ENCODE measurements around the gene SHC3.

SHC3 gene

GRCh38 chr9:89059925-89060506 lies 118.6 kb downstream of the SHC3 start:
- Histone ChIP-seq H3K27ac (ENCODE audit: low read length) (no peak overlapping the region), H3K36me3 (ENCODE audit: control insufficient read depth, insufficient read depth, low read length) (no peaks in the 10 kb centered on the region), H3K4me3 (ENCODE audit: low read length) (no peak overlapping the region), H3K4me1 (ENCODE audit: control insufficient read depth, insufficient read depth, low read length) (no peaks in the 10 kb centered on the region), H3K27me3 (ENCODE audit: control insufficient read depth, insufficient read depth, low read length) (no peaks in the 10 kb centered on the region), H3K9me3 (ENCODE audit: control insufficient read depth, insufficient read depth, low read length) (no peaks in the 10 kb centered on the region)
- DNase-seq (ENCODE audit: low read depth, low spot score): no peak
- 100% methylated on average over 6 of the region's 15 CpGs for WGBS (ENCODE audit: insufficient coverage, insufficient read length)

- Histone ChIP-seq H3K36me3 (ENCODE audit: control insufficient read depth, insufficient read depth, low read length) (no peaks in the 10 kb centered on the region), H3K4me3 (ENCODE audit: low read length) (no peak overlapping the region), H3K27ac (ENCODE audit: low read length) (no peak overlapping the region), H3K9me3 (ENCODE audit: control insufficient read depth, insufficient read depth, low read length) (no peaks in the 10 kb centered on the region), H3K4me1 (ENCODE audit: control insufficient read depth, insufficient read depth, low read length) (no peaks in the 10 kb centered on the region), H3K27me3 (ENCODE audit: control insufficient read depth, insufficient read depth, low read length) (no peaks in the 10 kb centered on the region)
- 100% methylated on average over 6 of the region's 12 CpGs for WGBS (ENCODE audit: insufficient coverage, insufficient read length)
- no peak for DNase-seq (ENCODE audit: low read depth, low spot score)
Observed at GRCh38 chr9:89058906-89059305, 119.7 kb downstream of the SHC3 start.

- H3K27ac ChIP-seq (ENCODE audit: low read length): no peak overlapping the region
- WGBS (ENCODE audit: insufficient coverage, insufficient read length): no CpG with 5 or more reads among the region's 8 CpGs
- DNase-seq (ENCODE audit: low read depth, low spot score): no peak
Observed at GRCh38 chr9:89054865-89055495, 123.6 kb downstream of the SHC3 start.

GRCh38 chr9:89053301-89053700 lies 125.3 kb downstream of the SHC3 start:
- Histone ChIP-seq H3K9me3 (ENCODE audit: control insufficient read depth, insufficient read depth, low read length) (no peaks in the 10 kb centered on the region), H3K27me3 (ENCODE audit: control insufficient read depth, insufficient read depth, low read length) (no peaks in the 10 kb centered on the region), H3K4me3 (ENCODE audit: low read length) (no peak overlapping the region), H3K27ac (ENCODE audit: low read length) (no peak overlapping the region), H3K4me1 (ENCODE audit: control insufficient read depth, insufficient read depth, low read length) (no peaks in the 10 kb centered on the region), H3K36me3 (ENCODE audit: control insufficient read depth, insufficient read depth, low read length) (no peaks in the 10 kb centered on the region)
- WGBS (ENCODE audit: insufficient coverage, insufficient read length): no CpG with 5 or more reads among the region's 5 CpGs
- no peak for DNase-seq (ENCODE audit: low read depth, low spot score)

More at GRCh38 chr9:89054865-89055495, 123.6 kb downstream of the SHC3 start:
- Histone ChIP-seq H3K27me3 (ENCODE audit: control insufficient read depth, insufficient read depth, low read length) (no peaks in the 10 kb centered on the region), H3K9me3 (ENCODE audit: control insufficient read depth, insufficient read depth, low read length) (no peaks in the 10 kb centered on the region), H3K4me1 (ENCODE audit: control insufficient read depth, insufficient read depth, low read length) (no peaks in the 10 kb centered on the region), H3K4me3 (ENCODE audit: low read length) (no peak overlapping the region), H3K36me3 (ENCODE audit: control insufficient read depth, insufficient read depth, low read length) (no peaks in the 10 kb centered on the region)

- no peak overlapping the region for H3K27ac ChIP-seq (ENCODE audit: low read length)
- no peaks in the 10 kb centered on the region for H3K27me3 ChIP-seq (ENCODE audit: control insufficient read depth, insufficient read depth, low read length)
- no peak overlapping the region for H3K4me3 ChIP-seq (ENCODE audit: low read length)
- DNase-seq (ENCODE audit: low read depth, low spot score): no peak
- no peaks in the 10 kb centered on the region for H3K9me3 ChIP-seq (ENCODE audit: control insufficient read depth, insufficient read depth, low read length)
- WGBS (ENCODE audit: insufficient coverage, insufficient read length): no CpG with 5 or more reads among the region's 6 CpGs
- no peaks in the 10 kb centered on the region for H3K4me1 ChIP-seq (ENCODE audit: control insufficient read depth, insufficient read depth, low read length)
- H3K36me3 ChIP-seq (ENCODE audit: control insufficient read depth, insufficient read depth, low read length): no peaks in the 10 kb centered on the region
Observed at GRCh38 chr9:89052470-89053097, 126.0 kb downstream of the SHC3 start.

- no peak for DNase-seq (ENCODE audit: low read depth, low spot score)
- Histone ChIP-seq H3K27ac (ENCODE audit: low read length) (no peak overlapping the region), H3K9me3 (ENCODE audit: control insufficient read depth, insufficient read depth, low read length) (no peaks in the 10 kb centered on the region), H3K4me1 (ENCODE audit: control insufficient read depth, insufficient read depth, low read length) (no peaks in the 10 kb centered on the region), H3K4me3 (ENCODE audit: low read length) (no peak overlapping the region), H3K27me3 (ENCODE audit: control insufficient read depth, insufficient read depth, low read length) (no peaks in the 10 kb centered on the region), H3K36me3 (ENCODE audit: control insufficient read depth, insufficient read depth, low read length) (no peaks in the 10 kb centered on the region)
- no CpG with 5 or more reads among the region's 12 CpGs for WGBS (ENCODE audit: insufficient coverage, insufficient read length)
Observed at GRCh38 chr9:89051421-89052025, 127.1 kb downstream of the SHC3 start.

- H3K27me3 ChIP-seq (ENCODE audit: control insufficient read depth, insufficient read depth, low read length): no peaks in the 10 kb centered on the region
- no peak for DNase-seq (ENCODE audit: low read depth, low spot score)
- no peak overlapping the region for H3K4me3 ChIP-seq (ENCODE audit: low read length)
- no peaks in the 10 kb centered on the region for H3K9me3 ChIP-seq (ENCODE audit: control insufficient read depth, insufficient read depth, low read length)
- no peak overlapping the region for H3K27ac ChIP-seq (ENCODE audit: low read length)
- no CpG with 5 or more reads among the region's 8 CpGs for WGBS (ENCODE audit: insufficient coverage, insufficient read length)
- no peaks in the 10 kb centered on the region for H3K36me3 ChIP-seq (ENCODE audit: control insufficient read depth, insufficient read depth, low read length)
- H3K4me1 ChIP-seq (ENCODE audit: control insufficient read depth, insufficient read depth, low read length): no peaks in the 10 kb centered on the region
Observed at GRCh38 chr9:89049646-89050045, 129.0 kb downstream of the SHC3 start.

- H3K4me3 ChIP-seq (ENCODE audit: low read length): no peak overlapping the region
- no peaks in the 10 kb centered on the region for H3K36me3 ChIP-seq (ENCODE audit: control insufficient read depth, insufficient read depth, low read length)
- DNase-seq (ENCODE audit: low read depth, low spot score): no peak
- H3K9me3 ChIP-seq (ENCODE audit: control insufficient read depth, insufficient read depth, low read length): no peaks in the 10 kb centered on the region
- H3K4me1 ChIP-seq (ENCODE audit: control insufficient read depth, insufficient read depth, low read length): no peaks in the 10 kb centered on the region
- H3K27me3 ChIP-seq (ENCODE audit: control insufficient read depth, insufficient read depth, low read length): no peaks in the 10 kb centered on the region
- WGBS (ENCODE audit: insufficient coverage, insufficient read length): no CpG with 5 or more reads among the region's 11 CpGs
- H3K27ac ChIP-seq (ENCODE audit: low read length): no peak overlapping the region
Observed at GRCh38 chr9:89048616-89049015, 130.0 kb downstream of the SHC3 start.

- Histone ChIP-seq H3K27ac (ENCODE audit: low read length) (no peak overlapping the region), H3K9me3 (ENCODE audit: control insufficient read depth, insufficient read depth, low read length) (no peaks in the 10 kb centered on the region), H3K4me1 (ENCODE audit: control insufficient read depth, insufficient read depth, low read length) (no peaks in the 10 kb centered on the region), H3K4me3 (ENCODE audit: low read length) (no peak overlapping the region), H3K36me3 (ENCODE audit: control insufficient read depth, insufficient read depth, low read length) (no peaks in the 10 kb centered on the region; the same call in 1 of the 2 replicates), H3K27me3 (ENCODE audit: control insufficient read depth, insufficient read depth, low read length) (no peaks in the 10 kb centered on the region)
- no CpG with 5 or more reads among the region's 4 CpGs for WGBS (ENCODE audit: insufficient coverage, insufficient read length)
- no peak for DNase-seq (ENCODE audit: low read depth, low spot score)
Observed at GRCh38 chr9:89047667-89048066, 131.0 kb downstream of the SHC3 start.

GRCh38 chr9:89046832-89047231 lies 131.8 kb downstream of the SHC3 start:
- H3K36me3 ChIP-seq (ENCODE audit: control insufficient read depth, insufficient read depth, low read length): no peaks in the 10 kb centered on the region; the same call in 1 of the 2 replicates
- no peaks in the 10 kb centered on the region for H3K4me1 ChIP-seq (ENCODE audit: control insufficient read depth, insufficient read depth, low read length)
- no peaks in the 10 kb centered on the region for H3K27me3 ChIP-seq (ENCODE audit: control insufficient read depth, insufficient read depth, low read length)
- H3K9me3 ChIP-seq (ENCODE audit: control insufficient read depth, insufficient read depth, low read length): no peaks in the 10 kb centered on the region
- H3K27ac ChIP-seq (ENCODE audit: low read length): no peak overlapping the region
- WGBS (ENCODE audit: insufficient coverage, insufficient read length): no CpG with 5 or more reads among the region's 2 CpGs
- H3K4me3 ChIP-seq (ENCODE audit: low read length): no peak overlapping the region
- DNase-seq (ENCODE audit: low read depth, low spot score): no peak

All from iPS DF 6.9 (cell line).